HepG2 (cell line): ENCODE results near the gene PKP3. TPM values are rescaled to one million over a fixed set of nuclear protein-coding genes. Genes with fewer than 3 reads are reported as not detected.

Experiments
- CHD2 ChIP-seq: IDR thresholded peaks from 2 replicates; pipeline ENCODE4 v1.6.1; 2011; ENCODE audit warnings: low read depth, low read length, improper control_type of control experiment
- FOSL1 ChIP-seq: sonication (generic); formaldehyde crosslinking; IDR thresholded peaks from 2 replicates; pipeline ENCODE4 v1.9.0; 2021; ENCODE audit warnings: missing genetic modification reagents, borderline replicate concordance
- FOSL2 ChIP-seq: sonication (generic); formaldehyde crosslinking; IDR thresholded peaks from 2 replicates; pipeline ENCODE4 v1.4.0; 2020; ENCODE audit warnings: missing genetic modification reagents
- IKZF4 ChIP-seq: sonication (generic); formaldehyde crosslinking; IDR thresholded peaks from 2 replicates; pipeline ENCODE4 v1.5.1; 2020; ENCODE audit warnings: borderline replicate concordance, mild to moderate bottlenecking, low read depth, missing genetic modification reagents; ENCODE audit errors: not compliant biosample characterization
- KAT8 ChIP-seq: IDR thresholded peaks from 2 replicates; pipeline ENCODE4 v1.6.1; 2016; ENCODE audit warnings: missing genetic modification reagents, missing compliant biosample characterization
- RAD51 ChIP-seq: fragments of 450-650 bp; IDR thresholded peaks from 2 replicates; pipeline ENCODE4 v1.6.1; 2016; ENCODE audit warnings: borderline replicate concordance
- SNRNP70 ChIP-seq: fragments of 200-400 bp; formaldehyde crosslinking; IDR thresholded peaks from 2 replicates; pipeline ENCODE4 v1.6.1; 2017; ENCODE audit warnings: mild to moderate bottlenecking, low read depth, low read length, moderate library complexity
- SSRP1 ChIP-seq: IDR thresholded peaks from 2 replicates; pipeline ENCODE4 v1.6.1; 2016; ENCODE audit warnings: control low read depth
- TBX2 ChIP-seq: sonication (generic); formaldehyde crosslinking; IDR thresholded peaks from 2 replicates; pipeline ENCODE4 v1.5.0; 2020; ENCODE audit warnings: missing genetic modification reagents, mild to moderate bottlenecking, borderline replicate concordance
- TBX3 ChIP-seq: fragments of 450-650 bp; IDR thresholded peaks from 2 replicates; pipeline ENCODE4 v1.6.1; 2017; ENCODE audit warnings: antibody characterized with exemption, mild to moderate bottlenecking, inconsistent platforms, borderline replicate concordance
- ZNF431 ChIP-seq: sonication (generic); formaldehyde crosslinking; IDR thresholded peaks from 2 replicates; pipeline ENCODE4 v1.9.0; 2022; ENCODE audit warnings: missing genetic modification reagents, low read depth, mild to moderate bottlenecking, borderline replicate concordance
- ZNF7 ChIP-seq: IDR thresholded peaks from 2 replicates; pipeline ENCODE4 v1.6.1; 2016; ENCODE audit warnings: missing biosample characterization, missing genetic modification reagents
- ZNF776 ChIP-seq: sonication (generic); formaldehyde crosslinking; IDR thresholded peaks from 2 replicates; pipeline ENCODE4 v1.4.0; 2020; ENCODE audit warnings: mild to moderate bottlenecking, missing genetic modification reagents
- ZNF850 ChIP-seq: sonication (generic); formaldehyde crosslinking; conservative IDR thresholded peaks from 2 replicates; pipeline ENCODE4 v1.9.0; 2021; ENCODE audit warnings: mild to moderate bottlenecking, missing genetic modification reagents
- polyA plus RNA-seq, 8 experiments: library from polyadenylated mRNA; depleted of rRNA in 3 of 8; stranded (reverse) in 7 of 8; unstranded in 1 of 8; fragments of >200 nt; fragmentation: Illumina TruSeq in 4 of 8; extraction: Trizol in 4 of 8; gene quantifications; 2 replicates each; pipeline versions ENCODE4 v1.2.1 to v1.2.3, GENCODE V29; 2011 to 2016; ENCODE audit warnings: low read depth in 4 of 8, missing spikeins in 1 of 8, mixed read lengths in 1 of 8; ENCODE audit not compliant: insufficient read depth in 1 of 8
- total RNA-seq, 5 experiments: library from RNA; depleted of rRNA; stranded (reverse); fragments of >200 nt; fragmentation: Illumina TruSeq; extraction: Trizol; gene quantifications; 2 replicates each; pipeline ENCODE4 v1.2.3, GENCODE V29; 2016; ENCODE audit warnings: low read depth in 1 of 5
- TF ChIP-seq, protein P1 (sequence below): sonication (generic); formaldehyde crosslinking; IDR thresholded peaks from 2 replicates; pipeline ENCODE4 v1.4.0; 2020; ENCODE audit warnings: missing genetic modification reagents
- TF ChIP-seq, protein P2 (sequence below): sonication (generic); formaldehyde crosslinking; IDR thresholded peaks from 2 replicates; pipeline ENCODE4 v1.8.0; 2022; ENCODE audit warnings: mild to moderate bottlenecking, missing genetic modification reagents, borderline replicate concordance
- TF ChIP-seq, protein P3 (sequence below): sonication (generic); formaldehyde crosslinking; IDR thresholded peaks from 2 replicates; pipeline ENCODE4 v1.4.0; 2020; ENCODE audit warnings: mild to moderate bottlenecking, missing genetic modification reagents
- TF ChIP-seq, protein P4 (sequence below): sonication (generic); formaldehyde crosslinking; IDR thresholded peaks from 2 replicates; pipeline ENCODE4 v1.4.0; 2020; ENCODE audit warnings: mild to moderate bottlenecking, low read depth, missing genetic modification reagents
- TF ChIP-seq, protein P5 (sequence below): sonication (generic); formaldehyde crosslinking; IDR thresholded peaks from 2 replicates; pipeline ENCODE4 v1.8.1; 2023; ENCODE audit warnings: mild to moderate bottlenecking, inconsistent platforms, moderate library complexity, missing genetic modification reagents, borderline replicate concordance
- TF ChIP-seq, protein P6 (sequence below): IDR thresholded peaks from 2 replicates; pipeline ENCODE4 v1.6.1; 2018; ENCODE audit warnings: missing genetic modification reagents

Gene PKP3
- total and polyA plus RNA-seq, 2 of the 13 experiments (the other 11 are each of a cell fraction or from before 2014, with no cell fraction given), result 18.0 to 28.7 TPM

DNA sequence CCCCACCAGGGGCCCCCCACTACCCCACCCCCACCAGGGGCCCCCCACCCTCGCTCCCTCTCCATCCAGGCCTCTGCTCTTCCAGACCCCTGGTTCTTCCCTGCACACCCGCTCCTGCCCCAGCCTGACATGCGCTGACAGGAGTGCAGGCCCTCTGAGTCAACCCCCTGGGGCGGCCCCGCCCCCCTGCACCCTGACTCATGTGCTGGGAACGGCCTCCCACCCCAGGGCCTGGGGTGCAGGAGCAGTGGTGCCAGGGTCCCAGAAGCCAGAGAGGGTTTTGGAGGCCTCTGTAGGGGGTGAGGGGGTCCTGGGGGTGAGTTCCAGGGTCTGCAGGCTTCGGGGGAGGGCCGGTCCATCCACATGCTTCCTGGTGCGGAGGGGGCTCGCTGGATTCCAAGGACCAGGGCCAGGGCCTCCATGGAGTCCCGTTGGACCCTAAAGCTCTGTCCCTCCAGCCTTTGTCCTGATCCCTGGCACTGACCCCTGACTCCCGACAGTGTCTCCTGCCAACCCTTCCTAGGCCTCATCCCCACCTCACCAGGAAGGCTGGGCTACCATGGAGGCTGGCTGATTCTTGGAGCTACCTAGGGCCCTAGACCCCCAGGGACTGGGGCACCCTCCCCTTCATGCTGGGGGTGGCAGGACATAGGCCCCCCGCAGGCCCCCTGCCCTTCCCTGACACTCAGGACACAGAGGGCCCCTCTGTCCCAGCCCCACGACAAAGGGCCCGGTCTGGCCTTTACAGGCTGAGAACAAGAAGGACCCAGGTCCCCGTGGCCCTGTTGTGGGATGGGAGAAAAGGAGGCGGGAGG lies 583 bp upstream of the PKP3 start (continued):
- no peak for TF ChIP-seq ZNF850 (CRISPR knock-in tag)
- TF ChIP-seq, protein P1, sequence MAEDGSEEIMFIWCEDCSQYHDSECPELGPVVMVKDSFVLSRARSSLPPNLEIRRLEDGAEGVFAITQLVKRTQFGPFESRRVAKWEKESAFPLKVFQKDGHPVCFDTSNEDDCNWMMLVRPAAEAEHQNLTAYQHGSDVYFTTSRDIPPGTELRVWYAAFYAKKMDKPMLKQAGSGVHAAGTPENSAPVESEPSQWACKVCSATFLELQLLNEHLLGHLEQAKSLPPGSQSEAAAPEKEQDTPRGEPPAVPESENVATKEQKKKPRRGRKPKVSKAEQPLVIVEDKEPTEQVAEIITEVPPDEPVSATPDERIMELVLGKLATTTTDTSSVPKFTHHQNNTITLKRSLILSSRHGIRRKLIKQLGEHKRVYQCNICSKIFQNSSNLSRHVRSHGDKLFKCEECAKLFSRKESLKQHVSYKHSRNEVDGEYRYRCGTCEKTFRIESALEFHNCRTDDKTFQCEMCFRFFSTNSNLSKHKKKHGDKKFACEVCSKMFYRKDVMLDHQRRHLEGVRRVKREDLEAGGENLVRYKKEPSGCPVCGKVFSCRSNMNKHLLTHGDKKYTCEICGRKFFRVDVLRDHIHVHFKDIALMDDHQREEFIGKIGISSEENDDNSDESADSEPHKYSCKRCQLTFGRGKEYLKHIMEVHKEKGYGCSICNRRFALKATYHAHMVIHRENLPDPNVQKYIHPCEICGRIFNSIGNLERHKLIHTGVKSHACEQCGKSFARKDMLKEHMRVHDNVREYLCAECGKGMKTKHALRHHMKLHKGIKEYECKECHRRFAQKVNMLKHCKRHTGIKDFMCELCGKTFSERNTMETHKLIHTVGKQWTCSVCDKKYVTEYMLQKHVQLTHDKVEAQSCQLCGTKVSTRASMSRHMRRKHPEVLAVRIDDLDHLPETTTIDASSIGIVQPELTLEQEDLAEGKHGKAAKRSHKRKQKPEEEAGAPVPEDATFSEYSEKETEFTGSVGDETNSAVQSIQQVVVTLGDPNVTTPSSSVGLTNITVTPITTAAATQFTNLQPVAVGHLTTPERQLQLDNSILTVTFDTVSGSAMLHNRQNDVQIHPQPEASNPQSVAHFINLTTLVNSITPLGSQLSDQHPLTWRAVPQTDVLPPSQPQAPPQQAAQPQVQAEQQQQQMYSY (CRISPR knock-in tag), result no peak
- no peak for TF ChIP-seq SSRP1 (CRISPR knock-in tag)
- TF ChIP-seq IKZF4 (CRISPR knock-in tag), result no peak
- TF ChIP-seq, protein P2, sequence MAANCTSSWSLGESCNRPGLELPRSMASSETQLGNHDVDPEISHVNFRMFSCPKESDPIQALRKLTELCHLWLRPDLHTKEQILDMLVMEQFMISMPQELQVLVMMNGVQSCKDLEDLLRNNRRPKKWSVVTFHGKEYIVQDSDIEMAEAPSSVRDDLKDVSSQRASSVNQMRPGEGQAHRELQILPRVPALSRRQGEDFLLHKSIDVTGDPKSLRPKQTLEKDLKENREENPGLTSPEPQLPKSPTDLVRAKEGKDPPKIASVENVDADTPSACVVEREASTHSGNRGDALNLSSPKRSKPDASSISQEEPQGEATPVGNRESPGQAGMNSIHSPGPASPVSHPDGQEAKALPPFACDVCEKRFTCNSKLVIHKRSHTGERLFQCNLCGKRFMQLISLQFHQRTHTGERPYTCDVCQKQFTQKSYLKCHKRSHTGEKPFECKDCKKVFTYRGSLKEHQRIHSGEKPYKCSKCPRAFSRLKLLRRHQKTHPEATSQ, result no peak
- no peak for TF ChIP-seq RAD51
- no peak for TF ChIP-seq FOSL1 (CRISPR knock-in tag)
- TF ChIP-seq ZNF7 (CRISPR knock-in tag), result no peak
- TF ChIP-seq CHD2, result no peak
- TF ChIP-seq KAT8 (CRISPR knock-in tag), result no peak
- TF ChIP-seq, protein P3, sequence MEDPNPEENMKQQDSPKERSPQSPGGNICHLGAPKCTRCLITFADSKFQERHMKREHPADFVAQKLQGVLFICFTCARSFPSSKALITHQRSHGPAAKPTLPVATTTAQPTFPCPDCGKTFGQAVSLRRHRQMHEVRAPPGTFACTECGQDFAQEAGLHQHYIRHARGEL (CRISPR knock-in tag), result no peak
- no peak for TF ChIP-seq SNRNP70
- TF ChIP-seq FOSL2, result peak; percentile 89
- no peak for TF ChIP-seq ZNF776 (CRISPR knock-in tag)
- TF ChIP-seq ZNF431 (CRISPR knock-in tag), result no peak
- TF ChIP-seq TBX3, result no peak
- TF ChIP-seq TBX2, result no peak
- TF ChIP-seq, protein P4, sequence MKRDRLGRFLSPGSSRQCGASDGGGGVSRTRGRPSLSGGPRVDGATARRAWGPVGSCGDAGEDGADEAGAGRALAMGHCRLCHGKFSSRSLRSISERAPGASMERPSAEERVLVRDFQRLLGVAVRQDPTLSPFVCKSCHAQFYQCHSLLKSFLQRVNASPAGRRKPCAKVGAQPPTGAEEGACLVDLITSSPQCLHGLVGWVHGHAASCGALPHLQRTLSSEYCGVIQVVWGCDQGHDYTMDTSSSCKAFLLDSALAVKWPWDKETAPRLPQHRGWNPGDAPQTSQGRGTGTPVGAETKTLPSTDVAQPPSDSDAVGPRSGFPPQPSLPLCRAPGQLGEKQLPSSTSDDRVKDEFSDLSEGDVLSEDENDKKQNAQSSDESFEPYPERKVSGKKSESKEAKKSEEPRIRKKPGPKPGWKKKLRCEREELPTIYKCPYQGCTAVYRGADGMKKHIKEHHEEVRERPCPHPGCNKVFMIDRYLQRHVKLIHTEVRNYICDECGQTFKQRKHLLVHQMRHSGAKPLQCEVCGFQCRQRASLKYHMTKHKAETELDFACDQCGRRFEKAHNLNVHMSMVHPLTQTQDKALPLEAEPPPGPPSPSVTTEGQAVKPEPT, result no peak
- TF ChIP-seq, protein P5, sequence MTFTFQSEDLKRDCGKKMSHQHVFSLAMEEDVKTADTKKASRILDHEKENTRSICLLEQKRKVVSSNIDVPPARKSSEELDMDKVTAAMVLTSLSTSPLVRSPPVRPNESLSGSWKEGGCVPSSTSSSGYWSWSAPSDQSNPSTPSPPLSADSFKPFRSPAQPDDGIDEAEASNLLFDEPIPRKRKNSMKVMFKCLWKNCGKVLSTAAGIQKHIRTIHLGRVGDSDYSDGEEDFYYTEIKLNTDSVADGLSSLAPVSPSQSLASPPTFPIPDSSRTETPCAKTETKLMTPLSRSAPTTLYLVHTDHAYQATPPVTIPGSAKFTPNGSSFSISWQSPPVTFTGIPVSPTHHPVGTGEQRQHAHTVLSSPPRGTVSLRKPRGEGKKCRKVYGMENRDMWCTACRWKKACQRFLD (CRISPR knock-in tag), result no peak
- TF ChIP-seq, protein P6, sequence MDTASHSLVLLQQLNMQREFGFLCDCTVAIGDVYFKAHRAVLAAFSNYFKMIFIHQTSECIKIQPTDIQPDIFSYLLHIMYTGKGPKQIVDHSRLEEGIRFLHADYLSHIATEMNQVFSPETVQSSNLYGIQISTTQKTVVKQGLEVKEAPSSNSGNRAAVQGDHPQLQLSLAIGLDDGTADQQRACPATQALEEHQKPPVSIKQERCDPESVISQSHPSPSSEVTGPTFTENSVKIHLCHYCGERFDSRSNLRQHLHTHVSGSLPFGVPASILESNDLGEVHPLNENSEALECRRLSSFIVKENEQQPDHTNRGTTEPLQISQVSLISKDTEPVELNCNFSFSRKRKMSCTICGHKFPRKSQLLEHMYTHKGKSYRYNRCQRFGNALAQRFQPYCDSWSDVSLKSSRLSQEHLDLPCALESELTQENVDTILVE, result no peak
